ENCODE data around the gene RC3H1. TPM values are rescaled to one million over a fixed set of nuclear protein-coding genes. Genes with fewer than 3 reads are reported as not detected.

Gene RC3H1
- total and polyA plus RNA-seq, 4 donors, result 2.0 to 20.7 (median 9.7) TPM

- no peak overlapping the region for H3K27ac ChIP-seq (ENCODE audit: low read depth in 1 of 2, low read length in 2 of 2)
- 49% methylated on average over 3 of the region's 3 CpGs for WGBS
- DNase-seq (ENCODE audit: low spot score), result no peak
- no peak overlapping the region for H3K9ac ChIP-seq (ENCODE audit: low read depth in 1 of 2, low read length in 2 of 2)
- peaks cover 11 to 26% (median 15%) of the 10 kb centered on the region in 4 donors for H3K4me1 ChIP-seq (ENCODE audit: control insufficient read depth in 4 of 4, insufficient read depth in 4 of 4, low read length in 3 of 4)
- no peaks in the 10 kb centered on the region for H3K27me3 ChIP-seq (ENCODE audit: control insufficient read depth in 4 of 4, insufficient read depth in 4 of 4, low read length in 3 of 4)
- no peaks in the 10 kb centered on the region for H3K9me3 ChIP-seq (ENCODE audit: control insufficient read depth in 4 of 4, low read length in 3 of 4)
- H3K36me3 ChIP-seq (ENCODE audit: control insufficient read depth in 4 of 4, insufficient read depth in 3 of 4, low read depth in 1 of 4, low read length in 3 of 4), result no peaks in the 10 kb centered on the region
- TF ChIP-seq RAD21 (IDR thresholded peaks at IDR 0.05), result peak in 1 of 2 donors; percentile 20
- peak; percentile 21 for TF ChIP-seq SP1 (IDR thresholded peaks at IDR 0.05)
- peak; percentile 16 for TF ChIP-seq REST (IDR thresholded peaks at IDR 0.05)
- TF ChIP-seq RXRA (IDR thresholded peaks at IDR 0.05), result peak in 1 of 2 donors; percentile 20
- TF ChIP-seq FOXA2 (IDR thresholded peaks at IDR 0.05), result no peak
- peak; percentile 74 to 82 for TF ChIP-seq HNF4A (conservative IDR thresholded peaks at IDR 0.05)
- TF ChIP-seq HNF4G (IDR thresholded peaks at IDR 0.05), result peak; percentile 37
- TF ChIP-seq EGR1 (IDR thresholded peaks at IDR 0.05; ENCODE audit: low read depth in 2 of 2), result no peak
- no peak overlapping the region for H3K4me3 ChIP-seq (ENCODE audit: low read depth in 1 of 3, low read length in 3 of 3)
Measured at GRCh38 chr1:174013864-174014418, 8.2 kb downstream of the RC3H1 start.

- no peaks in the 10 kb centered on the region for H3K9me3 ChIP-seq (ENCODE audit: control insufficient read depth in 4 of 4, low read length in 3 of 4)
- peaks cover 0 to 2% (median 0%) of the 10 kb centered on the region in 4 donors for H3K36me3 ChIP-seq (ENCODE audit: control insufficient read depth in 4 of 4, insufficient read depth in 3 of 4, low read depth in 1 of 4, low read length in 3 of 4)
- no peak overlapping the region for H3K9ac ChIP-seq (ENCODE audit: low read depth in 1 of 2, low read length in 2 of 2)
- TF ChIP-seq SP1 (IDR thresholded peaks at IDR 0.05) (no peak), CTCF (IDR thresholded peaks at IDR 0.05; ENCODE audit: low read depth, low read length, missing input control) (no peak), TAF1 (conservative IDR thresholded peaks at IDR 0.05) (no peak), RAD21 (IDR thresholded peaks at IDR 0.05) (no peak), FOXA1 (IDR thresholded peaks at IDR 0.05) (no peak), HNF4G (IDR thresholded peaks at IDR 0.05) (no peak)
- TF ChIP-seq, protein P1, sequence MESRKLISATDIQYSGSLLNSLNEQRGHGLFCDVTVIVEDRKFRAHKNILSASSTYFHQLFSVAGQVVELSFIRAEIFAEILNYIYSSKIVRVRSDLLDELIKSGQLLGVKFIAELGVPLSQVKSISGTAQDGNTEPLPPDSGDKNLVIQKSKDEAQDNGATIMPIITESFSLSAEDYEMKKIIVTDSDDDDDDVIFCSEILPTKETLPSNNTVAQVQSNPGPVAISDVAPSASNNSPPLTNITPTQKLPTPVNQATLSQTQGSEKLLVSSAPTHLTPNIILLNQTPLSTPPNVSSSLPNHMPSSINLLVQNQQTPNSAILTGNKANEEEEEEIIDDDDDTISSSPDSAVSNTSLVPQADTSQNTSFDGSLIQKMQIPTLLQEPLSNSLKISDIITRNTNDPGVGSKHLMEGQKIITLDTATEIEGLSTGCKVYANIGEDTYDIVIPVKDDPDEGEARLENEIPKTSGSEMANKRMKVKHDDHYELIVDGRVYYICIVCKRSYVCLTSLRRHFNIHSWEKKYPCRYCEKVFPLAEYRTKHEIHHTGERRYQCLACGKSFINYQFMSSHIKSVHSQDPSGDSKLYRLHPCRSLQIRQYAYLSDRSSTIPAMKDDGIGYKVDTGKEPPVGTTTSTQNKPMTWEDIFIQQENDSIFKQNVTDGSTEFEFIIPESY (IDR thresholded peaks at IDR 0.05), result no peak
- no peak overlapping the region for H3K27ac ChIP-seq (ENCODE audit: low read depth in 1 of 2, low read length in 2 of 2)
- H3K27me3 ChIP-seq (ENCODE audit: control insufficient read depth in 4 of 4, insufficient read depth in 4 of 4, low read length in 3 of 4), result no peaks in the 10 kb centered on the region
- peaks cover 0 to 4% (median under 1%) of the 10 kb centered on the region in 4 donors for H3K4me1 ChIP-seq (ENCODE audit: control insufficient read depth in 4 of 4, insufficient read depth in 4 of 4, low read length in 3 of 4)
- WGBS, result 69% methylated on average over 1 of the region's 1 CpG
- DNase-seq (ENCODE audit: low spot score), result no peak
- no peak overlapping the region for H3K4me3 ChIP-seq (ENCODE audit: low read depth in 1 of 3, low read length in 3 of 3)
Measured at GRCh38 chr1:174008979-174009378, 13.2 kb downstream of the RC3H1 start.

Measured in liver (tissue), 9 donors.